Chondrocyte (in vitro differentiated cells): ENCODE measurements around the gene SMAD2. TPM values are rescaled to one million over a fixed set of nuclear protein-coding genes. Genes with fewer than 3 reads are reported as not detected.

Source experiments
- DNase-seq: peaks from one replicate; pipeline ENCODE4 v3.0.0; 2021; ENCODE audit warnings: mixed read lengths, low spot score
- H3K27ac Mint-ChIP-seq: one replicate; pipeline ENCODE4 v1.8.0; 2021; ENCODE audit warnings: mild to moderate bottlenecking, moderate library complexity, mixed read lengths; ENCODE audit not compliant: unreplicated experiment
- H3K27me3 Mint-ChIP-seq: 2 replicates; pipeline ENCODE4 v1.8.0; 2021; ENCODE audit warnings: low read depth, mixed read lengths
- H3K36me3 Mint-ChIP-seq: 2 replicates; pipeline ENCODE4 v1.8.0; 2021; ENCODE audit warnings: low read depth, mixed read lengths
- H3K4me1 Mint-ChIP-seq: 2 replicates; pipeline ENCODE4 v1.8.0; 2021; ENCODE audit warnings: low read depth, mild to moderate bottlenecking, mixed read lengths
- H3K4me3 Mint-ChIP-seq: one replicate; pipeline ENCODE4 v1.8.0; 2021; ENCODE audit warnings: mild to moderate bottlenecking, moderate library complexity, mixed read lengths; ENCODE audit not compliant: unreplicated experiment
- H3K9me3 Mint-ChIP-seq: 2 replicates; pipeline ENCODE4 v1.8.0; 2021; ENCODE audit warnings: low read depth, mixed read lengths
- total RNA-seq: library from RNA; stranded (reverse); gene quantifications from 3 replicates; pipeline ENCODE4 v1.2.1, GENCODE V29; 2021
- TF ChIP-seq, protein P1 (sequence below): fragments of 200-600 bp; sonication (generic); IDR thresholded peaks from 2 replicates; pipeline ENCODE4 v1.5.0; 2021; ENCODE audit warnings: antibody characterized with exemption, mild to moderate bottlenecking, moderate library complexity

SMAD2 gene
- total RNA-seq, 1 donor from 2014 or later, result 151 TPM

DNA sequence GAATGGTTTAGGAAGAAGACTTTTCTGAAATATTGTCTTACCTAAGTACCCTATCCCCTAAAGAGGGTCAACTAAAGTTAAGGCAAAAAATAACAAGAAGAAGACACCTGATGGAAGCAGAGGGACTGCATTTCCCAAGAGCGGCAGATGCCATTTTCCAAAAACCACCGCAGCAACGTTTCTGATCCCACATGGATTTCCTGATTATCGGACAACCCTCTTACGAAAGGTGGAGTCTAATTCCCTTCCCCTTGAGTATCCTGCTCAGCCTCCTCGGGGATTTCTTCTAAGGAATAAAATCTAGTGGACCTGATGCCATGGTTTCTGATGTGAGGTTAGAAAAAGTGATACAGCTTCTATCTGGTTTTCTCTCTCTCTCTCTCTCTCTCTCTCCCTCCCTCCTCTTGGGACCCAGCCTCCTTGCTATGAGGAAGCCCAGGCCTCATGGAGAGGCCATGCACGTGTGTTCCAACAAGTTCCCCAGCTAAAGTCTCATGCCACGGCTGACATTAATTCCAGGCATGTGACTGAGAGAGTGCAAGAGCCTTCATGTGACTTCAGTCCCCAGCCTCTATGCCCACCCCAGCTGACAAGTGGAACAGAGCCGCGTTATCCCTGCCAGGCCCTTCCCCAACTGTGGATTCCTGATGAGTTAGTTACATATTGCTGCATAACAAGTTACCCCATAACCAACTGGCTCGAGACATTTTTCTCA is 150.3 kb downstream of the SMAD2 start:
- Mint-ChIP-seq H3K9me3 (peaks cover 13% of the 10 kb centered on the region), H3K27ac (no peak overlapping the region)
- DNase-seq, result no peak

DNA sequence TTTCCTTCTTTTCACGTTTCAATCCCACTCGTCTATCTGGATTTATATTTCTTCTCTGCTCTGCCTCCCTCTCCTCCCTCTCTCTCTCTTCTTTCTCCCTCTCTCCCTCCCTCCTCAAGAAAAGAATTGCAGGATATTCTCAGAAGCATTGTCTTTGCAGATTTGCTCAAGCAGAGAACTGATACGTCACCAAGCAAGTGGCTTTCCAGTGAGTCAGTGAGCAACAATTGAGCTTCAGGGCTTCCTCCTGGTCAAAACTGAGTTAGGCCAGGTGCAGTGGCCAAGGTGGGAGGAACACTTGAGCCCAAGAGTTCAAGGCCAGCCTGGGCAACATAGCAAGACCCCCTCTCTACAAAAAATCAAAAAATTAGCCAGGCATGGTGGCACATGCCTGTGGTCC is 151.1 kb downstream of the SMAD2 start:
- peaks cover 15% of the 10 kb centered on the region for H3K27me3 Mint-ChIP-seq
- no peak overlapping the region for H3K27ac Mint-ChIP-seq
- H3K36me3 Mint-ChIP-seq, result peaks cover 3% of the 10 kb centered on the region
- peaks cover 10% of the 10 kb centered on the region for H3K9me3 Mint-ChIP-seq
- TF ChIP-seq, protein P1, sequence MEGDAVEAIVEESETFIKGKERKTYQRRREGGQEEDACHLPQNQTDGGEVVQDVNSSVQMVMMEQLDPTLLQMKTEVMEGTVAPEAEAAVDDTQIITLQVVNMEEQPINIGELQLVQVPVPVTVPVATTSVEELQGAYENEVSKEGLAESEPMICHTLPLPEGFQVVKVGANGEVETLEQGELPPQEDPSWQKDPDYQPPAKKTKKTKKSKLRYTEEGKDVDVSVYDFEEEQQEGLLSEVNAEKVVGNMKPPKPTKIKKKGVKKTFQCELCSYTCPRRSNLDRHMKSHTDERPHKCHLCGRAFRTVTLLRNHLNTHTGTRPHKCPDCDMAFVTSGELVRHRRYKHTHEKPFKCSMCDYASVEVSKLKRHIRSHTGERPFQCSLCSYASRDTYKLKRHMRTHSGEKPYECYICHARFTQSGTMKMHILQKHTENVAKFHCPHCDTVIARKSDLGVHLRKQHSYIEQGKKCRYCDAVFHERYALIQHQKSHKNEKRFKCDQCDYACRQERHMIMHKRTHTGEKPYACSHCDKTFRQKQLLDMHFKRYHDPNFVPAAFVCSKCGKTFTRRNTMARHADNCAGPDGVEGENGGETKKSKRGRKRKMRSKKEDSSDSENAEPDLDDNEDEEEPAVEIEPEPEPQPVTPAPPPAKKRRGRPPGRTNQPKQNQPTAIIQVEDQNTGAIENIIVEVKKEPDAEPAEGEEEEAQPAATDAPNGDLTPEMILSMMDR, result no peak
- peaks cover 7% of the 10 kb centered on the region for H3K4me1 Mint-ChIP-seq
- no peak for DNase-seq
- no peak overlapping the region for H3K4me3 Mint-ChIP-seq

More for the DNA sequence above, 150.3 kb downstream of the SMAD2 start:
- TF ChIP-seq, protein P1, result no peak
- Mint-ChIP-seq H3K4me1 (peaks cover 7% of the 10 kb centered on the region), H3K36me3 (peaks cover 3% of the 10 kb centered on the region), H3K4me3 (no peak overlapping the region), H3K27me3 (peaks cover 15% of the 10 kb centered on the region)

DNA sequence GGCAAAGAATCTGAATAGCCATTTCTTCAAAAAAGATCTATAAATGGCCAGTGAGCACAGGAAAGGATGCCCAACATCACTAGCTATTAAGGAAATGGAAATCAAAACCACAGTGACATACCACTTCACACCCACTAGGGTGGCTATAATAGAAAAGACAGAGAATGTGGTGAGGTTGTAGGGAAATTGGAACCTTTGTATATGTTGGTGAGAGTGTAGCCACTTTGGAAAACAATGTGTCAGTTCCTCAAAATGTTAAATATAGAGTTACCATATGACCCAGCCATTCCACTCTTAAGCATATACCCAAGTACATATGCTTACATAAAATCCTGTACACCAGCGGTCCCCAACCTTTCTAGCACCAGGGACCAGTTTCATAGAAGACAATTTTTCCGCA is 152.8 kb downstream of the SMAD2 start:
- no peak for DNase-seq
- no peaks in the 10 kb centered on the region for H3K36me3 Mint-ChIP-seq
- peaks cover 5% of the 10 kb centered on the region for H3K9me3 Mint-ChIP-seq
- TF ChIP-seq, protein P1, result no peak
- H3K4me1 Mint-ChIP-seq, result peaks cover 7% of the 10 kb centered on the region
- no peak overlapping the region for H3K4me3 Mint-ChIP-seq
- no peak overlapping the region for H3K27ac Mint-ChIP-seq
- peaks cover 15% of the 10 kb centered on the region for H3K27me3 Mint-ChIP-seq

DNA sequence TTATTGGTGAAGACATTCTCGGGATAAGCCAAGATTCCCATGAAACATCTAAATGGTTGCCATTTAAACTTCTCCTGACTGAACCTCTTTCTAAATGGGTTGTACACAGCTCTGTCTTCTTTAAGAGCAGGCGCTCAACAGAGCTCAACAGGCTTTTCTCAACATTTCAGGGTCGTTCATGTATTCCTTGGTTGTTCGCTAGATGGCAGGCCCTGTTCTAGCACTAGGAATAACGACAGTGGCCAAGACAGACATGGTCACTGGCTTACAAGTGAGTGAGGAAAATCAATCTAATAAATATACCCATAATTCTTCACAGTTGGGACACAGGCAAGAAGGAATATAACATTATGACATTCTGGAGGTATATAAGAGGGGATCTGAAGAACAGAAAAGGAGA is 154.5 kb downstream of the SMAD2 start:
- TF ChIP-seq, protein P1, result peak; percentile 51
- Mint-ChIP-seq H3K27ac (no peak overlapping the region), H3K4me3 (no peak overlapping the region), H3K36me3 (no peaks in the 10 kb centered on the region), H3K4me1 (no peaks in the 10 kb centered on the region), H3K27me3 (peaks cover 17% of the 10 kb centered on the region), H3K9me3 (no peaks in the 10 kb centered on the region)
- DNase-seq, result no peak

DNA sequence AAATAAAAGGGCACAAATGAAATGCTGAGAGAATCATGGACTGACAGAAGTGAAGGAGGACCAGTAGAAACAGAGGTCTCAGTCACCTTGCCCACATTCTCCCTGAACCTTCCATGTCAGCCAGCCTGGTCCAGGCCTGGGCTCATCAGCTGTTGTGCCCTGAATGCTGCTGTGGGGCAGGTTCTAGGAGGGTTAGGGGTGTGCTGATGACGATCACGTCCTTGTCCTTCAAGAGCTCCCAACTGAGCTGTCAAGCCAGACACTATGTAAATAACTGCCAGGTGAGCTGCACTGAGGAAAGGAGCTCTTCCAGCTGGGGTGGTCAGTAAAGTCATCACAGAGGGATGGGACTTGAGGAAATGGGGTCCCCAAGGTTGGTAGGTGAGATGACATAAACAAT is 156.5 kb downstream of the SMAD2 start:
- TF ChIP-seq, protein P1, result no peak
- Mint-ChIP-seq H3K36me3 (no peaks in the 10 kb centered on the region), H3K4me3 (no peak overlapping the region), H3K9me3 (no peaks in the 10 kb centered on the region), H3K27ac (no peak overlapping the region), H3K27me3 (peaks cover 25% of the 10 kb centered on the region), H3K4me1 (no peaks in the 10 kb centered on the region)
- no peak for DNase-seq
